ENCODE measurements around the gene MGST1.

MGST1 gene

GRCh38 chr12:16347391-16348298, at the start of gene MGST1:
MGST1 (plus strand) TSS chr12:16347645; CDS start chr12:16354253, 6,608 bp downstream.
- DNase-seq: no peak

GRCh38 chr12:16299403-16299802, 48.0 kb upstream of the MGST1 start:
- no peak for DNase-seq

GRCh38 chr12:16300122-16300521, 47.3 kb upstream of the MGST1 start:
- no peak for DNase-seq

- no peak for DNase-seq
These were observed 46.7 kb upstream of the MGST1 start for GRCh38 chr12:16300736-16301135.

GRCh38 chr12:16303939-16304338, 43.5 kb upstream of the MGST1 start:
- DNase-seq: no peak

- no peak for DNase-seq
These were observed 39.5 kb upstream of the MGST1 start for GRCh38 chr12:16307856-16308475.

- DNase-seq: no peak
These were observed 36.5 kb upstream of the MGST1 start for GRCh38 chr12:16310934-16311333.

- DNase-seq: no peak
These were observed 24.4 kb upstream of the MGST1 start for GRCh38 chr12:16323010-16323409.

- no peak for DNase-seq
These were observed 23.8 kb upstream of the MGST1 start for GRCh38 chr12:16323638-16324037.

- no peak for DNase-seq
These were observed 23.2 kb upstream of the MGST1 start for GRCh38 chr12:16324272-16324671.

GRCh38 chr12:16324772-16325171, 22.7 kb upstream of the MGST1 start:
- no peak for DNase-seq

- no peak for DNase-seq
These were observed 22.0 kb upstream of the MGST1 start for GRCh38 chr12:16325426-16325825.

- DNase-seq: no peak
These were observed 19.5 kb upstream of the MGST1 start for GRCh38 chr12:16327963-16328362.

- DNase-seq: no peak
These were observed 17.9 kb upstream of the MGST1 start for GRCh38 chr12:16329594-16329993.

GRCh38 chr12:16330560-16330959, 16.9 kb upstream of the MGST1 start:
- DNase-seq: no peak

GRCh38 chr12:16331998-16332397, 15.4 kb upstream of the MGST1 start:
- no peak for DNase-seq

- no peak for DNase-seq
These were observed 11.6 kb upstream of the MGST1 start for GRCh38 chr12:16335838-16336237.

GRCh38 chr12:16344269-16344668, 3.2 kb upstream of the MGST1 start:
- DNase-seq: no peak

- no peak for DNase-seq
These were observed 2.3 kb upstream of the MGST1 start for GRCh38 chr12:16345105-16345504.

- DNase-seq: no peak
These were observed 487 bp upstream of the MGST1 start for GRCh38 chr12:16346958-16347357.

GRCh38 chr12:16348435-16349130, 1.1 kb downstream of the MGST1 start:
- no peak for DNase-seq

GRCh38 chr12:16349131-16349460, 1.7 kb downstream of the MGST1 start:
- DNase-seq: peak; percentile 1 to 29

- DNase-seq: no peak
These were observed 3.2 kb downstream of the MGST1 start for GRCh38 chr12:16350682-16351081.

- DNase-seq: no peak
These were observed 5.0 kb downstream of the MGST1 start for GRCh38 chr12:16352481-16352880.
